ENCODE data around the gene HIPK2.

HIPK2 gene

GRCh38 chr7:139783647-139784385 lies 6.0 kb upstream of the HIPK2 start:
- in situ Hi-C loops (cut with MboI; ENCODE audit: low sequenced_read_pairs) = no loop called here

- in situ Hi-C loops (cut with MboI; ENCODE audit: low sequenced_read_pairs) = no loop called here
Measured at GRCh38 chr7:139782932-139783331, 5.1 kb upstream of the HIPK2 start.

GRCh38 chr7:139777133-139777891 lies 486 bp downstream of the HIPK2 start:
- in situ Hi-C loops (cut with MboI; ENCODE audit: low sequenced_read_pairs) = loop anchor here (10.0 kb wide), 1 partner anchor 227 kb away; no protein-coding TSS in a partner anchor

- in situ Hi-C loops (cut with MboI; ENCODE audit: low sequenced_read_pairs) = loop anchor here (10.0 kb wide), 1 partner anchor 228 kb away; no protein-coding TSS in a partner anchor
Measured at GRCh38 chr7:139776486-139777132, 1.2 kb downstream of the HIPK2 start.

GRCh38 chr7:139775829-139776266 lies 1.9 kb downstream of the HIPK2 start:
- in situ Hi-C loops (cut with MboI; ENCODE audit: low sequenced_read_pairs) = loop anchor here (10.0 kb wide), 1 partner anchor 229 kb away; no protein-coding TSS in a partner anchor

GRCh38 chr7:139774376-139774775 lies 3.4 kb downstream of the HIPK2 start:
- in situ Hi-C loops (cut with MboI; ENCODE audit: low sequenced_read_pairs) = loop anchor here (10.0 kb wide), 1 partner anchor 230 kb away; no protein-coding TSS in a partner anchor

GRCh38 chr7:139773371-139773770 lies 4.4 kb downstream of the HIPK2 start:
- in situ Hi-C loops (cut with MboI; ENCODE audit: low sequenced_read_pairs) = loop anchor here (10.0 kb wide), 1 partner anchor 231 kb away; no protein-coding TSS in a partner anchor

GRCh38 chr7:139772873-139773272 lies 4.9 kb downstream of the HIPK2 start:
- in situ Hi-C loops (cut with MboI; ENCODE audit: low sequenced_read_pairs) = loop anchor here (10.0 kb wide), 1 partner anchor 232 kb away; no protein-coding TSS in a partner anchor

- in situ Hi-C loops (cut with MboI; ENCODE audit: low sequenced_read_pairs) = loop anchor here (10.0 kb wide), 1 partner anchor 233 kb away; no protein-coding TSS in a partner anchor
Measured at GRCh38 chr7:139772115-139772514, 5.7 kb downstream of the HIPK2 start.

GRCh38 chr7:139771001-139771956 lies 6.5 kb downstream of the HIPK2 start:
- in situ Hi-C loops (cut with MboI; ENCODE audit: low sequenced_read_pairs) = loop anchor here (10.0 kb wide), 1 partner anchor 234 kb away; no protein-coding TSS in a partner anchor

- in situ Hi-C loops (cut with MboI; ENCODE audit: low sequenced_read_pairs) = loop anchor here (10.0 kb wide), 2 partner anchors 125 to 235 kb away; no protein-coding TSS in a partner anchor
Measured at GRCh38 chr7:139769761-139770160, 8.0 kb downstream of the HIPK2 start.

GRCh38 chr7:139769066-139769465 lies 8.7 kb downstream of the HIPK2 start:
- in situ Hi-C loops (cut with MboI; ENCODE audit: low sequenced_read_pairs) = loop anchor here (10.0 kb wide), 1 partner anchor 124 kb away; no protein-coding TSS in a partner anchor

GRCh38 chr7:139768249-139768824 lies 9.5 kb downstream of the HIPK2 start:
- in situ Hi-C loops (cut with MboI; ENCODE audit: low sequenced_read_pairs) = loop anchor here (10.0 kb wide), 1 partner anchor 124 kb away; no protein-coding TSS in a partner anchor

GRCh38 chr7:139767561-139767982 lies 10.2 kb downstream of the HIPK2 start:
- in situ Hi-C loops (cut with MboI; ENCODE audit: low sequenced_read_pairs) = loop anchor here (10.0 kb wide), 1 partner anchor 123 kb away; no protein-coding TSS in a partner anchor

GRCh38 chr7:139765143-139765542 lies 12.7 kb downstream of the HIPK2 start:
- in situ Hi-C loops (cut with MboI; ENCODE audit: low sequenced_read_pairs) = loop anchor here (10.0 kb wide), 1 partner anchor 120 kb away; no protein-coding TSS in a partner anchor

- in situ Hi-C loops (cut with MboI; ENCODE audit: low sequenced_read_pairs) = loop anchor here (10.0 kb wide), 1 partner anchor 119 kb away; no protein-coding TSS in a partner anchor
Measured at GRCh38 chr7:139763330-139763729, 14.5 kb downstream of the HIPK2 start.

- in situ Hi-C loops (cut with MboI; ENCODE audit: low sequenced_read_pairs) = loop anchor here (10.0 kb wide), 1 partner anchor 118 kb away; no protein-coding TSS in a partner anchor
Measured at GRCh38 chr7:139762886-139763285, 14.9 kb downstream of the HIPK2 start.

GRCh38 chr7:139758388-139758787 lies 19.4 kb downstream of the HIPK2 start:
- in situ Hi-C loops (cut with MboI; ENCODE audit: low sequenced_read_pairs) = no loop called here

GRCh38 chr7:139757968-139758367 lies 19.8 kb downstream of the HIPK2 start:
- in situ Hi-C loops (cut with MboI; ENCODE audit: low sequenced_read_pairs) = no loop called here

Data from HL-60/S4 treated with retinoic acid at 250 ng/mL for 4 days and 3 days (cell line).